Keratinocyte (primary cell): ENCODE results near the gene CAST. TPM values are rescaled to one million over a fixed set of nuclear protein-coding genes. Genes with fewer than 3 reads are reported as not detected.

Experiments
- DNase-seq: peaks from one replicate; pipeline ENCODE4 v3.0.0-alpha.2; 2011; ENCODE audit warnings: low read depth, missing footprints, low spot score
- FAIRE-seq: peaks from 2 replicates; lab custom pipeline; 2011; peaks lifted over from hg19 to GRCh38; lab: Jason Lieb, UNC
- H2AFZ ChIP-seq: 2 replicates; pipeline ENCODE4 v1.6.0; 2012; ENCODE audit warnings: low read length, control low read depth, inconsistent platforms; ENCODE audit not compliant: control insufficient read depth
- H3K27ac ChIP-seq: 2 replicates; pipeline ENCODE4 v1.5.1; 2011; ENCODE audit warnings: low read length; ENCODE audit not compliant: control insufficient read depth, insufficient read depth
- H3K27me3 ChIP-seq: 3 replicates; pipeline ENCODE4 v1.6.0; 2011; ENCODE audit warnings: low read length; ENCODE audit not compliant: control insufficient read depth, insufficient read depth; ENCODE audit errors: extremely low read depth
- H3K36me3 ChIP-seq, 2 experiments: 2 replicates in 1 of 2; 3 replicates in 1 of 2; pipeline ENCODE4 v1.5.1; 2011; ENCODE audit warnings: low read length in 2 of 2, mild to moderate bottlenecking in 1 of 2; ENCODE audit not compliant: control insufficient read depth in 2 of 2, insufficient read depth in 2 of 2; ENCODE audit errors: extremely low read depth in 1 of 2
- H3K4me1 ChIP-seq: 3 replicates; pipeline ENCODE4 v1.5.1; 2011; ENCODE audit warnings: low read length; ENCODE audit not compliant: control insufficient read depth, insufficient read depth; ENCODE audit errors: extremely low read depth
- H3K4me2 ChIP-seq: 3 replicates; pipeline ENCODE4 v1.6.0; 2011; ENCODE audit warnings: low read depth, low read length; ENCODE audit not compliant: control insufficient read depth, insufficient read depth; ENCODE audit errors: extremely low read depth
- H3K4me3 ChIP-seq, 3 experiments: fragments of 200-600 bp in 1 of 3; sonication (generic) in 1 of 3; 2 replicates in 2 of 3; 3 replicates in 1 of 3; pipeline ENCODE4 v1.5.1; 2011 to 2016; ENCODE audit warnings: low read length in 3 of 3, mild to moderate bottlenecking in 3 of 3, control low read depth in 2 of 3, inconsistent platforms in 1 of 3, low read depth in 1 of 3, mixed read lengths in 1 of 3, mixed run types in 1 of 3, moderate library complexity in 1 of 3; ENCODE audit not compliant: control insufficient read depth in 2 of 3, insufficient read depth in 2 of 3; ENCODE audit errors: extremely low read depth in 1 of 3
- H3K79me2 ChIP-seq: 2 replicates; pipeline ENCODE4 v1.6.0; 2012; ENCODE audit warnings: low read length; ENCODE audit not compliant: control insufficient read depth, insufficient read depth
- H3K9ac ChIP-seq: 3 replicates; pipeline ENCODE4 v1.6.0; 2011; ENCODE audit warnings: low read length; ENCODE audit not compliant: control insufficient read depth, insufficient read depth; ENCODE audit errors: extremely low read depth
- H3K9me1 ChIP-seq: 3 replicates; pipeline ENCODE4 v1.6.0; 2011; ENCODE audit warnings: low read length; ENCODE audit not compliant: control insufficient read depth, insufficient read depth; ENCODE audit errors: extremely low read depth
- H3K9me3 ChIP-seq: 2 replicates; pipeline ENCODE4 v1.5.1; 2012; ENCODE audit warnings: low read depth, low read length; ENCODE audit not compliant: control insufficient read depth
- H4K20me1 ChIP-seq: 3 replicates; pipeline ENCODE4 v1.6.0; 2011; ENCODE audit warnings: low read length; ENCODE audit not compliant: control insufficient read depth, insufficient read depth; ENCODE audit errors: extremely low read depth
- CTCF ChIP-seq, 3 experiments: IDR thresholded peaks in 1 of 3; conservative IDR thresholded peaks in 1 of 3; optimal IDR thresholded peaks in 1 of 3; 2 replicates in 2 of 3; 3 replicates in 1 of 3; pipeline versions ENCODE3 to v1.5.1; 2011; ENCODE audit warnings: low read length in 3 of 3, mild to moderate bottlenecking in 3 of 3, moderate library complexity in 2 of 3, control low read depth in 1 of 3, inconsistent platforms in 1 of 3; ENCODE audit not compliant: insufficient read depth in 2 of 3; ENCODE audit errors: extremely low read depth in 1 of 3
- EZH2 ChIP-seq: IDR thresholded peaks from one replicate; pipeline ENCODE4 v1.6.1; 2012; ENCODE audit warnings: inconsistent platforms, mild to moderate bottlenecking, low read length, moderate library complexity
- dilution Hi-C: fragments of 300-500 bp; cut with MboI; formaldehyde crosslinking; loops from one replicate; pipeline ENCODE4 v1.7.0; 2020; ENCODE audit warnings: low sequenced_read_pairs; ENCODE audit not compliant: extremely low pct_ligation_motif_present
- polyA plus RNA-seq, 5 experiments: library from polyadenylated mRNA; depleted of rRNA in 3 of 5; stranded (reverse) in 3 of 5; stranded (forward) in 1 of 5; unstranded in 1 of 5; fragments of >200 nt; gene quantifications; 1 replicate in 1 of 5; 2 replicates in 3 of 5; 3 replicates in 1 of 5; pipeline versions ENCODE4 v1.2.1 to v1.2.3, GENCODE V29; 2011 to 2012; ENCODE audit warnings: missing spikeins in 2 of 5, low read depth in 1 of 5, low replicate concordance in 1 of 5

Gene CAST
- polyA plus RNA-seq, 1 donor (not counting 4 experiments of a cell fraction or from before 2014, with no cell fraction given), result 238 TPM

DNA sequence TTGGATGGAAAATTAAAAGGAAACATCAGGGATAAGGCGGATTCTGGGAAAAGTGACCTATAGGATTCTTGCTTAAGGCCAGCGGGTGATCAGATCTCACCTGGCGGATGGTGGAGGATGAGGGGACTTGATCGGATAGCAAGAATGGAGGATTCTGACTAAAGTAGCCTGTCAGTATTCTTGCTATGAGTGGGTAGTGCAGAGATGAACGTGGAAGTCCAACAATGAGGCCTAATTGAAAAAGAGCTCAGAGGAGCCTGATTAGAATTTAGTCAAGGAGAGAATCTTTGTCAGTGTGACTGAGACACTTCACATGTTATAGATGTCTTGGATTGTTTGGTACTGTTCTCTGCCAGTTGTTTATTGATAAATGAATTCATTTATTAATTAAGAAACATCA lies 24.9 kb downstream of the CAST start:
- no peaks in the 10 kb centered on the region for H3K9me3 ChIP-seq
- H3K27ac ChIP-seq, result peak overlapping the region; percentile 33
- no peaks in the 10 kb centered on the region for H3K9me1 ChIP-seq
- H3K79me2 ChIP-seq, result peaks cover 36% of the 10 kb centered on the region
- no peak overlapping the region for H3K9ac ChIP-seq
- H3K27me3 ChIP-seq, result no peaks in the 10 kb centered on the region
- H3K36me3 ChIP-seq, result peaks cover 0 to 3% of the 10 kb centered on the region in 2 experiments
- dilution Hi-C loops, result no loop called here
- no peaks in the 10 kb centered on the region for H4K20me1 ChIP-seq
- H3K4me2 ChIP-seq, result peak overlapping the region; percentile 70
- H2AFZ ChIP-seq, result no peak overlapping the region
- TF ChIP-seq EZH2 (no peak), CTCF (optimal IDR thresholded peaks at IDR 0.05 in 1 of 3, IDR thresholded peaks at IDR 0.05 in 1 of 3, conservative IDR thresholded peaks at IDR 0.05 in 1 of 3; ENCODE audit: extremely low read depth in 1 of 3, insufficient read depth in 2 of 3, low read length in 3 of 3) (no peak)
- H3K4me3 ChIP-seq, result peak overlapping the region in 1 of 3 experiments; percentile 22
- H3K4me1 ChIP-seq, result peaks cover 21% of the 10 kb centered on the region
- no peak for FAIRE-seq
- no peak for DNase-seq

- Histone ChIP-seq H3K27me3 (no peaks in the 10 kb centered on the region), H3K9ac (no peak overlapping the region), H3K9me3 (no peaks in the 10 kb centered on the region), H4K20me1 (no peaks in the 10 kb centered on the region), H3K4me1 (peaks cover 21% of the 10 kb centered on the region), H2AFZ (no peak overlapping the region), H3K79me2 (peaks cover 33% of the 10 kb centered on the region), H3K4me2 (peak overlapping the region; percentile 70), H3K27ac (peak overlapping the region; percentile 33), H3K36me3 (peaks cover 3% of the 10 kb centered on the region in 2 experiments), H3K9me1 (no peaks in the 10 kb centered on the region), H3K4me3 (peak overlapping the region in 2 of 3 experiments; percentile 22 to 23)
- DNase-seq, result no peak
- TF ChIP-seq CTCF (optimal IDR thresholded peaks at IDR 0.05 in 1 of 3, IDR thresholded peaks at IDR 0.05 in 1 of 3, conservative IDR thresholded peaks at IDR 0.05 in 1 of 3; ENCODE audit: extremely low read depth in 1 of 3, insufficient read depth in 2 of 3, low read length in 3 of 3) (peak in 2 of 3 experiments; percentile 50 to 70), EZH2 (no peak)
- dilution Hi-C loops, result no loop called here
- FAIRE-seq, result peak; percentile 86
These were observed 25.8 kb downstream of the CAST start for GRCh38 chr5:96687812-96688453.
